GM12878 (cell line): ENCODE data around the gene CCDC14. TPM values are rescaled to one million over a fixed set of nuclear protein-coding genes. Genes with fewer than 3 reads are reported as not detected.

Source experiments
- CREB1 ChIP-seq: IDR thresholded peaks from 2 replicates; pipeline ENCODE4 v1.6.1; 2012; ENCODE audit warnings: low read depth, mild to moderate bottlenecking, inconsistent platforms
- HSF1 ChIP-seq: fragments of 150-350 bp; IDR thresholded peaks from 2 replicates; pipeline ENCODE4 v1.6.1; 2014; ENCODE audit warnings: mild to moderate bottlenecking, low read depth, low read length
- IKZF2 ChIP-seq, 2 experiments: fragments of 450-650 bp; IDR thresholded peaks; 2 replicates each; pipeline ENCODE4 v1.6.1; 2017; ENCODE audit warnings: mild to moderate bottlenecking in 2 of 2, moderate library complexity in 2 of 2
- MTA3 ChIP-seq: IDR thresholded peaks from 2 replicates; pipeline ENCODE4 v1.6.1; 2012; ENCODE audit warnings: low read length, inconsistent platforms, borderline replicate concordance
- MYB ChIP-seq: fragments of 150-350 bp; IDR thresholded peaks from 2 replicates; pipeline ENCODE4 v1.6.1; 2014; ENCODE audit warnings: mild to moderate bottlenecking, low read depth, low read length, borderline replicate concordance
- NKRF ChIP-seq: fragments of 450-650 bp; conservative IDR thresholded peaks from 2 replicates; pipeline ENCODE4 v1.6.1; 2017; ENCODE audit warnings: mild to moderate bottlenecking, moderate library complexity
- NRF1 ChIP-seq: conservative IDR thresholded peaks from 2 replicates; pipeline ENCODE4 v1.6.1; 2011; ENCODE audit warnings: mild to moderate bottlenecking, low read depth, low read length, improper control_type of control experiment
- PAX8 ChIP-seq: fragments of 450-650 bp; IDR thresholded peaks from 2 replicates; pipeline ENCODE4 v1.6.1; 2017; ENCODE audit warnings: mild to moderate bottlenecking, moderate library complexity
- POLR2AphosphoS2 ChIP-seq: IDR thresholded peaks from 2 replicates; pipeline ENCODE4 v1.6.1; 2011; ENCODE audit warnings: low read depth, mild to moderate bottlenecking, low read length, improper control_type of control experiment, moderate library complexity
- RELA ChIP-seq: fragments of 450-650 bp; IDR thresholded peaks from 2 replicates; pipeline ENCODE4 v1.8.0; 2014; ENCODE audit warnings: borderline replicate concordance; ENCODE audit not compliant: partially characterized antibody
- SPI1 ChIP-seq: IDR thresholded peaks from 2 replicates; pipeline ENCODE4 v1.6.1; 2011; ENCODE audit warnings: low read depth, mild to moderate bottlenecking, low read length, moderate library complexity, borderline replicate concordance; ENCODE audit not compliant: insufficient read depth
- TAF1 ChIP-seq: IDR thresholded peaks from 2 replicates; pipeline ENCODE4 v1.6.1; 2011; ENCODE audit warnings: mild to moderate bottlenecking, low read depth, low read length, borderline replicate concordance
- TCF12 ChIP-seq: IDR thresholded peaks from 2 replicates; pipeline ENCODE4 v1.6.1; 2011; ENCODE audit warnings: low read depth, mild to moderate bottlenecking, low read length
- USF2 ChIP-seq: IDR thresholded peaks from 2 replicates; pipeline ENCODE4 v1.6.1; 2011; ENCODE audit warnings: low read depth, low read length, improper control_type of control experiment, borderline replicate concordance
- polyA plus RNA-seq, 11 experiments: library from polyadenylated mRNA; depleted of rRNA in 4 of 11; unstranded in 6 of 11; stranded (reverse) in 5 of 11; fragments of >200 nt; fragmentation: Nextera tagmentation in 4 of 11; fragmentation: Illumina TruSeq in 1 of 11; extraction: Ambion mirVana in 4 of 11; extraction: Trizol in 1 of 11; gene quantifications; 1 replicate in 1 of 11; 2 replicates in 10 of 11; pipeline versions ENCODE4 v1.2.1 to v1.2.3, GENCODE V29; 2011 to 2016; ENCODE audit warnings: inconsistent platforms in 2 of 11, missing spikeins in 2 of 11, low read depth in 1 of 11
- total RNA-seq, 4 experiments: library from RNA; depleted of rRNA in 3 of 4; stranded (reverse); fragments of >200 nt in 3 of 4; fragmentation: Illumina TruSeq in 1 of 4; extraction: Trizol in 1 of 4; gene quantifications; 2 replicates each; pipeline versions ENCODE4 v1.2.1 to v1.2.3, GENCODE V29; 2013 to 2021
- TF ChIP-seq, protein P1 (sequence below): IDR thresholded peaks from 2 replicates; pipeline ENCODE4 v1.6.1; 2011; ENCODE audit warnings: mild to moderate bottlenecking, low read depth, low read length, moderate library complexity; ENCODE audit not compliant: insufficient replicate concordance
- TF ChIP-seq, protein P2 (sequence below): IDR thresholded peaks from 2 replicates; pipeline ENCODE4 v1.6.1; 2011; ENCODE audit warnings: borderline replicate concordance, low read depth, mild to moderate bottlenecking, moderate library complexity, mixed read lengths, low read length; ENCODE audit not compliant: insufficient read depth; ENCODE audit errors: extremely low read length
- TF ChIP-seq, protein P3 (sequence below): fragments of 450-650 bp; IDR thresholded peaks from 2 replicates; pipeline ENCODE4 v1.6.1; 2018; ENCODE audit warnings: borderline replicate concordance, mild to moderate bottlenecking; ENCODE audit not compliant: partially characterized antibody

The CCDC14 gene
- total and polyA plus RNA-seq, 10 of the 15 experiments (the other 5 are each of a cell fraction or from before 2014, with no cell fraction given): 15.9 to 104 (median 43.0) TPM

GRCh38 chr3:123960781-123961507 is at the start of gene CCDC14 (continued):
- peak; percentile 30 for TF ChIP-seq RELA
- TF ChIP-seq NKRF: 0 out of 2 replicates have a peak, but pooled peaks have one; percentile 35
- TF ChIP-seq TAF1: peak; percentile 64; the same call in 1 of the 2 replicates
- TF ChIP-seq CREB1: peak; percentile 13; the same call in 1 of the 2 replicates
- no peak for TF ChIP-seq USF2
- no peak for TF ChIP-seq POLR2AphosphoS2
- TF ChIP-seq, protein P1, sequence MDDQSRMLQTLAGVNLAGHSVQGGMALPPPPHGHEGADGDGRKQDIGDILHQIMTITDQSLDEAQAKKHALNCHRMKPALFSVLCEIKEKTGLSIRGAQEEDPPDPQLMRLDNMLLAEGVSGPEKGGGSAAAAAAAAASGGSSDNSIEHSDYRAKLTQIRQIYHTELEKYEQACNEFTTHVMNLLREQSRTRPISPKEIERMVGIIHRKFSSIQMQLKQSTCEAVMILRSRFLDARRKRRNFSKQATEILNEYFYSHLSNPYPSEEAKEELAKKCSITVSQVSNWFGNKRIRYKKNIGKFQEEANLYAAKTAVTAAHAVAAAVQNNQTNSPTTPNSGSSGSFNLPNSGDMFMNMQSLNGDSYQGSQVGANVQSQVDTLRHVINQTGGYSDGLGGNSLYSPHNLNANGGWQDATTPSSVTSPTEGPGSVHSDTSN: no peak
- peak; percentile 52; the same call in 1 of the 2 replicates for TF ChIP-seq TCF12
- TF ChIP-seq, protein P2, sequence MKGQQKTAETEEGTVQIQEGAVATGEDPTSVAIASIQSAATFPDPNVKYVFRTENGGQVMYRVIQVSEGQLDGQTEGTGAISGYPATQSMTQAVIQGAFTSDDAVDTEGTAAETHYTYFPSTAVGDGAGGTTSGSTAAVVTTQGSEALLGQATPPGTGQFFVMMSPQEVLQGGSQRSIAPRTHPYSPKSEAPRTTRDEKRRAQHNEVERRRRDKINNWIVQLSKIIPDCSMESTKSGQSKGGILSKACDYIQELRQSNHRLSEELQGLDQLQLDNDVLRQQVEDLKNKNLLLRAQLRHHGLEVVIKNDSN: no peak
- TF ChIP-seq MYB: no peak
- TF ChIP-seq, protein P3, sequence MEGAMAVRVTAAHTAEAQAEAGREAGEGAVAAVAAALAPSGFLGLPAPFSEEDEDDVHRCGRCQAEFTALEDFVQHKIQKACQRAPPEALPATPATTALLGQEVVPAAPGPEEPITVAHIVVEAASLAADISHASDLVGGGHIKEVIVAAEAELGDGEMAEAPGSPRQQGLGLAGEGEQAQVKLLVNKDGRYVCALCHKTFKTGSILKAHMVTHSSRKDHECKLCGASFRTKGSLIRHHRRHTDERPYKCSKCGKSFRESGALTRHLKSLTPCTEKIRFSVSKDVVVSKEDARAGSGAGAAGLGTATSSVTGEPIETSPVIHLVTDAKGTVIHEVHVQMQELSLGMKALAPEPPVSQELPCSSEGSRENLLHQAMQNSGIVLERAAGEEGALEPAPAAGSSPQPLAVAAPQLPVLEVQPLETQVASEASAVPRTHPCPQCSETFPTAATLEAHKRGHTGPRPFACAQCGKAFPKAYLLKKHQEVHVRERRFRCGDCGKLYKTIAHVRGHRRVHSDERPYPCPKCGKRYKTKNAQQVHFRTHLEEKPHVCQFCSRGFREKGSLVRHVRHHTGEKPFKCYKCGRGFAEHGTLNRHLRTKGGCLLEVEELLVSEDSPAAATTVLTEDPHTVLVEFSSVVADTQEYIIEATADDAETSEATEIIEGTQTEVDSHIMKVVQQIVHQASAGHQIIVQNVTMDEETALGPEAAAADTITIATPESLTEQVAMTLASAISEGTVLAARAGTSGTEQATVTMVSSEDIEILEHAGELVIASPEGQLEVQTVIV: no peak
- TF ChIP-seq MTA3: no peak
- peak; percentile 66 to 74; a peak in 3 of 4 replicates for TF ChIP-seq IKZF2 (IDR thresholded peaks at IDR 0.05)
- TF ChIP-seq NRF1: no peak
- no peak for TF ChIP-seq SPI1
- no peak for TF ChIP-seq PAX8
- TF ChIP-seq HSF1: no peak
